SK-N-SH (cell line): Measurements from ENCODE around the gene AMFR. TPM values are rescaled to one million over a fixed set of nuclear protein-coding genes. Genes with fewer than 3 reads are reported as not detected.
A peak's percentile ranks its signal among the peaks of the same experiment; 100 is the strongest.

Experiments
- CTCF ChIA-PET: fragments of 300-600, 350-600 bp; formaldehyde crosslinking; extraction: SDS; loops from one replicate; lab custom pipeline; 2021; lab: Yijun Ruan, JAX
- POLR2A ChIA-PET: fragments of 350-600 bp; sonication (Branson Sonifier 250); formaldehyde crosslinking; extraction: SDS; loops from one replicate; lab custom pipeline; 2020; ENCODE audit warnings: antibody characterized with exemption, inconsistent platforms; lab: Yijun Ruan, JAX
- DNase-seq: peaks from one replicate; pipeline ENCODE4 v3.0.0; 2012
- H2AFZ ChIP-seq: fragments of 200-600 bp; sonication (generic); 2 replicates; pipeline ENCODE4 v1.8.1; 2016; ENCODE audit warnings: antibody characterized with exemption, mild to moderate bottlenecking, low read depth
- H3F3A ChIP-seq: fragments of 200-600 bp; sonication (generic); replicated peaks from 2 replicates; pipeline ENCODE3; 2016; ENCODE audit warnings: antibody characterized with exemption, mild to moderate bottlenecking; ENCODE audit not compliant: insufficient read depth
- H3K27ac ChIP-seq, 2 experiments: fragments of 200-500 bp in 1 of 2; fragments of 200-600 bp in 1 of 2; sonication (Bioruptor generic) in 1 of 2; sonication (generic), shearing (Covaris generic) in 1 of 2; 2 replicates each; pipeline versions ENCODE4 v1.5.1 to v1.6.1; 2014 to 2016; ENCODE audit warnings: low read depth in 2 of 2, inconsistent platforms in 1 of 2, low read length in 1 of 2, mild to moderate bottlenecking in 1 of 2, mixed read lengths in 1 of 2
- H3K27me3 ChIP-seq: fragments of 200-600 bp; sonication (generic), shearing (Covaris generic); 2 replicates; pipeline ENCODE4 v1.6.1; 2016; ENCODE audit warnings: mixed run types; ENCODE audit not compliant: insufficient read depth
- H3K36me3 ChIP-seq, 2 experiments: fragments of 200-500 bp in 1 of 2; fragments of 200-600 bp in 1 of 2; sonication (Bioruptor generic) in 1 of 2; sonication (generic) in 1 of 2; replicated peaks in 1 of 2; 2 replicates each; pipeline versions ENCODE3 to v1.5.1; 2014 to 2016; ENCODE audit warnings: low read length in 1 of 2, mild to moderate bottlenecking in 1 of 2; ENCODE audit not compliant: insufficient read depth in 2 of 2, control insufficient read depth in 1 of 2
- H3K4me1 ChIP-seq, 2 experiments: fragments of 200-500 bp in 1 of 2; fragments of 200-600 bp in 1 of 2; sonication (Bioruptor generic) in 1 of 2; sonication (generic), shearing (Covaris generic) in 1 of 2; 2 replicates each; pipeline versions ENCODE4 v1.5.1 to v1.6.1; 2014 to 2016; ENCODE audit warnings: low read depth in 1 of 2, low read length in 1 of 2, mixed run types in 1 of 2; ENCODE audit not compliant: insufficient read depth in 2 of 2, control insufficient read depth in 1 of 2
- H3K4me2 ChIP-seq: fragments of 200-600 bp; sonication (generic), shearing (Covaris generic); 2 replicates; pipeline ENCODE4 v1.6.1; 2017; ENCODE audit warnings: mixed run types
- H3K4me3 ChIP-seq, 2 experiments: fragments of 200-500 bp in 1 of 2; fragments of 200-600 bp in 1 of 2; sonication (Bioruptor generic) in 1 of 2; sonication (generic), shearing (Covaris generic) in 1 of 2; 2 replicates each; pipeline versions ENCODE4 v1.5.1 to v1.8.1; 2014 to 2016; ENCODE audit warnings: low read depth in 2 of 2, inconsistent platforms in 1 of 2, low read length in 1 of 2, mild to moderate bottlenecking in 1 of 2, mixed read lengths in 1 of 2, moderate library complexity in 1 of 2
- H3K79me2 ChIP-seq: fragments of 200-600 bp; sonication (generic); 2 replicates; pipeline ENCODE4 v1.8.1; 2017; ENCODE audit warnings: mild to moderate bottlenecking; ENCODE audit not compliant: insufficient read depth
- H3K9ac ChIP-seq: fragments of 200-600 bp; sonication (generic); 2 replicates; pipeline ENCODE4 v1.6.1; 2017; ENCODE audit warnings: mixed run types
- H3K9me2 ChIP-seq: fragments of 200-600 bp; sonication (generic); 2 replicates; pipeline ENCODE4 v1.6.1; 2017; ENCODE audit warnings: mixed run types
- H3K9me3 ChIP-seq: fragments of 200-600 bp; sonication (generic); 2 replicates; pipeline ENCODE4 v1.6.1; 2017; ENCODE audit warnings: mixed run types, mild to moderate bottlenecking, moderate library complexity
- H4K20me1 ChIP-seq: fragments of 200-600 bp; sonication (generic); 2 replicates; pipeline ENCODE4 v1.6.1; 2017; ENCODE audit warnings: mild to moderate bottlenecking, mixed run types; ENCODE audit not compliant: insufficient read depth
- CTCF ChIP-seq: fragments of 200-600 bp; sonication (generic); IDR thresholded peaks from 2 replicates; pipeline ENCODE4 v1.6.1; 2017; ENCODE audit warnings: antibody characterized with exemption, mild to moderate bottlenecking, moderate library complexity
- EP300 ChIP-seq, 2 experiments: IDR thresholded peaks; 2 replicates each; pipeline versions ENCODE4 v1.4.0 to v1.6.1; 2012; ENCODE audit warnings: borderline replicate concordance in 1 of 2, low read depth in 1 of 2, low read length in 1 of 2
- EZH2phosphoT487 ChIP-seq: fragments of 200-600 bp; sonication (generic); IDR thresholded peaks from 2 replicates; pipeline ENCODE4 v1.6.1; 2017; ENCODE audit warnings: low read depth, mixed run types, mild to moderate bottlenecking, antibody characterized with exemption, moderate library complexity, borderline replicate concordance
- FOXM1 ChIP-seq: IDR thresholded peaks from 2 replicates; pipeline ENCODE4 v1.4.0; 2012; ENCODE audit warnings: low read depth, mild to moderate bottlenecking
- IRF3 ChIP-seq: fragments of 150-350 bp; IDR thresholded peaks from 2 replicates; pipeline ENCODE4 v1.6.1; 2016; ENCODE audit warnings: mild to moderate bottlenecking, low read depth, low read length
- JUND ChIP-seq: IDR thresholded peaks from 2 replicates; pipeline ENCODE4 v1.4.0; 2012
- MAX ChIP-seq: IDR thresholded peaks from 2 replicates; pipeline ENCODE4 v1.4.0; 2012; ENCODE audit warnings: low read depth
- MXI1 ChIP-seq: IDR thresholded peaks from 2 replicates; pipeline ENCODE4 v1.6.1; 2012; ENCODE audit warnings: mild to moderate bottlenecking, low read depth, low read length, improper control_type of control experiment
- NFIC ChIP-seq: IDR thresholded peaks from 2 replicates; pipeline ENCODE4 v1.4.0; 2012; ENCODE audit warnings: borderline replicate concordance
- RAD21 ChIP-seq: IDR thresholded peaks from 2 replicates; pipeline ENCODE4 v1.6.1; 2012; ENCODE audit warnings: mild to moderate bottlenecking, low read length
- RCOR1 ChIP-seq: fragments of 150-350 bp; IDR thresholded peaks from 2 replicates; pipeline ENCODE4 v1.6.1; 2017; ENCODE audit warnings: antibody characterized with exemption, low read length
- REST ChIP-seq: IDR thresholded peaks from 2 replicates; pipeline ENCODE4 v1.6.1; 2012; ENCODE audit warnings: mild to moderate bottlenecking, low read depth, low read length, moderate library complexity
- RFX5 ChIP-seq: IDR thresholded peaks from 2 replicates; pipeline ENCODE4 v1.6.1; 2012; ENCODE audit warnings: mild to moderate bottlenecking, improper control_type of control experiment, low read length
- RXRA ChIP-seq: IDR thresholded peaks from 2 replicates; pipeline ENCODE4 v1.4.0; 2012; ENCODE audit warnings: low read depth, mild to moderate bottlenecking, borderline replicate concordance
- SMC3 ChIP-seq: IDR thresholded peaks from 2 replicates; pipeline ENCODE4 v1.6.1; 2012; ENCODE audit warnings: low read depth, low read length, improper control_type of control experiment
- TAF1 ChIP-seq: IDR thresholded peaks from 2 replicates; pipeline ENCODE4 v1.6.1; 2012; ENCODE audit warnings: low read depth, mild to moderate bottlenecking, low read length, moderate library complexity, borderline replicate concordance
- USF2 ChIP-seq: fragments of 150-350 bp; IDR thresholded peaks from 2 replicates; pipeline ENCODE4 v1.6.1; 2017; ENCODE audit warnings: antibody characterized with exemption, low read length, low read depth, borderline replicate concordance
- WGBS: methylation state at CpG from one replicate; pipeline ENCODE4 v1.1.6; 2017; ENCODE audit warnings: low lambda C conversion rate; 5-methylcytosine and 5-hydroxymethylcytosine counted together
- polyA plus RNA-seq, 3 experiments: library from polyadenylated mRNA; depleted of rRNA; stranded (reverse); fragments of >200 nt; gene quantifications; 2 replicates each; pipeline ENCODE4 v1.2.3, GENCODE V29; 2012

The AMFR gene
- polyA plus RNA-seq, 1 of the 3 experiments (the other 2 are of a cell fraction) = 65.3 TPM

GRCh38 chr16:56332464-56333079 lies 92.8 kb downstream of the AMFR start:
- no peaks in the 10 kb centered on the region for H3K27me3 ChIP-seq
- H3K9ac ChIP-seq = no peak overlapping the region
- WGBS = 49% methylated on average over 11 of the region's 16 CpGs
- peak; percentile 46 for TF ChIP-seq CTCF
- peak; percentile 51 for TF ChIP-seq RAD21
- peak; percentile 39 for TF ChIP-seq SMC3
- TF ChIP-seq EZH2phosphoT487 = no peak
- TF ChIP-seq USF2 = no peak
- no peak overlapping the region for H3K4me3 ChIP-seq
- H3K36me3 ChIP-seq = no peaks in the 10 kb centered on the region
- ChIA-PET CTCF (interaction anchor here (1.0 to 6.4 kb wide), 6 partner anchors 13 to 389 kb away, joined by 3 to 52 read pairs (median 6); no protein-coding TSS in a partner anchor), POLR2A (no interaction called here)
- H4K20me1 ChIP-seq = no peaks in the 10 kb centered on the region
- no peaks in the 10 kb centered on the region; a peak in 1 of 4 replicates for H3K4me1 ChIP-seq
- peak; percentile 57 for DNase-seq
- no peak overlapping the region for H2AFZ ChIP-seq
- H3K79me2 ChIP-seq = no peaks in the 10 kb centered on the region
- no peaks in the 10 kb centered on the region for H3K9me3 ChIP-seq
- no peaks in the 10 kb centered on the region for H3F3A ChIP-seq
- H3K9me2 ChIP-seq = no peaks in the 10 kb centered on the region
- no peak overlapping the region for H3K4me2 ChIP-seq
- H3K27ac ChIP-seq = no peak overlapping the region

- H2AFZ ChIP-seq = no peak overlapping the region
- no peaks in the 10 kb centered on the region for H3K9me2 ChIP-seq
- DNase-seq = no peak
- no peak overlapping the region for H3K4me2 ChIP-seq
- POLR2A ChIA-PET = no interaction called here
- no peaks in the 10 kb centered on the region for H3K27me3 ChIP-seq
- no peaks in the 10 kb centered on the region for H3K79me2 ChIP-seq
- no peak overlapping the region for H3K27ac ChIP-seq
- H3K9me3 ChIP-seq = no peaks in the 10 kb centered on the region
- no peak overlapping the region for H3K9ac ChIP-seq
- CTCF ChIA-PET = interaction anchor here (1.0 to 8.6 kb wide), 5 partner anchors 13 to 388 kb away, joined by 3 to 52 read pairs (median 7); no protein-coding TSS in a partner anchor
- H3K4me3 ChIP-seq = no peak overlapping the region
- no peaks in the 10 kb centered on the region; a peak in 1 of 4 replicates for H3K4me1 ChIP-seq
- H3K36me3 ChIP-seq = no peaks in the 10 kb centered on the region
- TF ChIP-seq TAF1 (no peak), RCOR1 (no peak), FOXM1 (no peak), JUND (no peak), NFIC (no peak), MXI1 (no peak), MAX (no peak), REST (no peak), RXRA (no peak), RAD21 (no peak), EP300 (IDR thresholded peaks at IDR 0.05; ENCODE audit: borderline replicate concordance in 1 of 2, low read depth in 1 of 2, low read length in 1 of 2) (no peak), RFX5 (no peak), IRF3 (no peak)
- no peaks in the 10 kb centered on the region for H4K20me1 ChIP-seq
- WGBS = 56% methylated on average over 5 of the region's 8 CpGs
- no peaks in the 10 kb centered on the region for H3F3A ChIP-seq
These were observed 93.4 kb downstream of the AMFR start for GRCh38 chr16:56331915-56332314.
